Measurements from ENCODE around the gene MYO10. TPM values are rescaled to one million over a fixed set of nuclear protein-coding genes. Genes with fewer than 3 reads are reported as not detected.

MYO10 gene
- total and polyA plus RNA-seq, 2 experiments from 2014 or later: 33.7 to 52.4 TPM

DNA sequence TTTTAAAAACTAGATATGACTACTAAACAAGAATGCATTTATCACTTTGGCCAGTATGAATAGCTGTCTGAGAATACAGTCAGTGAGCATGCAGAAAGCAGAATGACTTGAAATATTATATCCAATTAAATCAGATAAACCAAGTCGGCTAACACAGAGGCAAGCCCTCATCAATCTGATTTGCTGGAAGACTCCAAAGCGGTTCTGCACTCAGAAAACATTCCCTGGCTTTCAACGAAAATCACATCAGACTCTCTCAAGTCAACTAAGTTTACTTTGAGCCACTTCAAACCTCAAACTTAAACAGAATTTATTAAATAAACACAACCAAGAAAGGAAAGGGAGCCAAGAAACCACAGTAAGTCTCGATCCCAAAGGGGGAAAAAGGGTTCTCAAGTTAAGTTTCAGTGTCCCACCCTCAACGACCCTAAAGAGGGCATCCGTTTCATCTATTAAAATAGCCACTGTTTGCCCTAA is 1.4 kb downstream of the MYO10 start:
- Histone ChIP-seq H3K27me3 (peaks cover 7% of the 10 kb centered on the region), H3K4me1 (ENCODE audit: insufficient read depth) (peaks cover 17% of the 10 kb centered on the region), H3K4me2 (peak overlapping the region; percentile 72), H3K4me3 (peak overlapping the region; percentile 92), H3K36me3 (replicated peaks; ENCODE audit: insufficient read depth, low read depth) (no peaks in the 10 kb centered on the region), H3K9me2 (replicated peaks; ENCODE audit: insufficient read depth) (no peaks in the 10 kb centered on the region), H3K79me2 (peaks cover 57% of the 10 kb centered on the region), H3K9me3 (ENCODE audit: low read depth) (no peaks in the 10 kb centered on the region), H3K27ac (peak overlapping the region; percentile 94), H4K20me1 (ENCODE audit: insufficient read depth, poor library complexity, severe bottlenecking) (peaks cover 35% of the 10 kb centered on the region), H2AFZ (no peak overlapping the region)
- no peak for TF ChIP-seq EZH2 (IDR thresholded peaks at IDR 0.05; ENCODE audit: borderline replicate concordance)
- no peak for TF ChIP-seq EZH2phosphoT487 (IDR thresholded peaks at IDR 0.05; ENCODE audit: low read depth, severe bottlenecking, unreplicated experiment)
- TF ChIP-seq, protein P1, sequence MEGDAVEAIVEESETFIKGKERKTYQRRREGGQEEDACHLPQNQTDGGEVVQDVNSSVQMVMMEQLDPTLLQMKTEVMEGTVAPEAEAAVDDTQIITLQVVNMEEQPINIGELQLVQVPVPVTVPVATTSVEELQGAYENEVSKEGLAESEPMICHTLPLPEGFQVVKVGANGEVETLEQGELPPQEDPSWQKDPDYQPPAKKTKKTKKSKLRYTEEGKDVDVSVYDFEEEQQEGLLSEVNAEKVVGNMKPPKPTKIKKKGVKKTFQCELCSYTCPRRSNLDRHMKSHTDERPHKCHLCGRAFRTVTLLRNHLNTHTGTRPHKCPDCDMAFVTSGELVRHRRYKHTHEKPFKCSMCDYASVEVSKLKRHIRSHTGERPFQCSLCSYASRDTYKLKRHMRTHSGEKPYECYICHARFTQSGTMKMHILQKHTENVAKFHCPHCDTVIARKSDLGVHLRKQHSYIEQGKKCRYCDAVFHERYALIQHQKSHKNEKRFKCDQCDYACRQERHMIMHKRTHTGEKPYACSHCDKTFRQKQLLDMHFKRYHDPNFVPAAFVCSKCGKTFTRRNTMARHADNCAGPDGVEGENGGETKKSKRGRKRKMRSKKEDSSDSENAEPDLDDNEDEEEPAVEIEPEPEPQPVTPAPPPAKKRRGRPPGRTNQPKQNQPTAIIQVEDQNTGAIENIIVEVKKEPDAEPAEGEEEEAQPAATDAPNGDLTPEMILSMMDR (IDR thresholded peaks at IDR 0.05; ENCODE audit: poor library complexity): no peak
- no peak for DNase-seq (ENCODE audit: low spot score)
- WGBS (ENCODE audit: low lambda C conversion rate, missing lambda C conversion rate): 3% methylated on average over 6 of the region's 6 CpGs

DNA sequence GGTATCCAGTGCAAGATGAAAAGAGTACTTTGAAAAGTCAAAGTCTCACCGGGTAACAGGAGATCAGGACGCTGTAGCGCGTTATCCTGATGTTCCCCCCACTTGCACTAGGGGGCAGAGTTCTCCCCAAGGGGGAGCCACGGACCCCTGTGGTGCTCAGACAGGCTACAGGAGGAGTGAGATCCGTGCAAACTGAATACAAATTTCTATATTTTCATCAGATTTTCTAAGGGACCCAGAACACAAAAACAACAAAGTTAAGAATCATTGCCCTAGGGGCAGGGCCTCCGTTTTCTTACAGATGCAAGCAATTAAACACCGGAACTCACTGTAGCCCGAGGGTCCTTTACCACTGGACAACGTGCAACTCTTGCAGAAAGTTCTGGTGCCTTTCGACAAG is 2.0 kb downstream of the MYO10 start:
- Histone ChIP-seq H3K27me3 (peaks cover 7% of the 10 kb centered on the region), H3K36me3 (replicated peaks; ENCODE audit: insufficient read depth, low read depth) (no peaks in the 10 kb centered on the region), H3K9me2 (replicated peaks; ENCODE audit: insufficient read depth) (no peaks in the 10 kb centered on the region), H3K4me1 (ENCODE audit: insufficient read depth) (peaks cover 17% of the 10 kb centered on the region), H3K9me3 (ENCODE audit: low read depth) (no peaks in the 10 kb centered on the region), H2AFZ (no peak overlapping the region), H3K4me2 (peak overlapping the region; percentile 72), H3K27ac (peak overlapping the region; percentile 94), H4K20me1 (ENCODE audit: insufficient read depth, poor library complexity, severe bottlenecking) (peaks cover 39% of the 10 kb centered on the region), H3K4me3 (peak overlapping the region; percentile 92), H3K79me2 (peaks cover 63% of the 10 kb centered on the region)
- no peak for TF ChIP-seq EZH2 (IDR thresholded peaks at IDR 0.05; ENCODE audit: borderline replicate concordance)
- TF ChIP-seq, protein P1 (IDR thresholded peaks at IDR 0.05; ENCODE audit: poor library complexity): peak; percentile 84
- DNase-seq (ENCODE audit: low spot score): peak; percentile 87
- 3% methylated on average over 11 of the region's 11 CpGs for WGBS (ENCODE audit: low lambda C conversion rate, missing lambda C conversion rate)

DNA sequence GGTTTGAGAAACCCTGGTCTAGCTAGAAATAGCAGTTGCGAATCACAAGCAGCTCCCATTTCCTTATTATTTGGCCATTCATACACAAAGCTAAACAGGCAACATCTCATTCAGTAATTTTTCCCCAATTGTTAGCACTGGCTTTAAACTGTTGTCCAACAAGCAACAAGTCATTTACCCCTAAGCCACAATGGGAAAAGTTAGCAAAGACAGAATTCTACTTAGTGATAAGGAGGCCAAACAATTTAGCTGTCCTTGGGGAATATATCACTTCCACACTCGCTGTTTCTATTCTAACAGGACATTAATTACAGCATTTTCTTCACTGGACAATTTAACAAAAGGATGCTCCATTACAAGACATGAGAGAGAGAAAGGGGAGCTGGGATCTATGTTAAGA is 2.8 kb downstream of the MYO10 start:
- peaks cover 39% of the 10 kb centered on the region for H4K20me1 ChIP-seq (ENCODE audit: insufficient read depth, poor library complexity, severe bottlenecking)
- 66% methylated on average over 2 of the region's 2 CpGs for WGBS (ENCODE audit: low lambda C conversion rate, missing lambda C conversion rate)
- H3K9me3 ChIP-seq (ENCODE audit: low read depth): no peaks in the 10 kb centered on the region
- TF ChIP-seq EZH2phosphoT487 (IDR thresholded peaks at IDR 0.05; ENCODE audit: low read depth, severe bottlenecking, unreplicated experiment) (no peak), EZH2 (IDR thresholded peaks at IDR 0.05; ENCODE audit: borderline replicate concordance) (no peak)
- TF ChIP-seq, protein P1 (IDR thresholded peaks at IDR 0.05; ENCODE audit: poor library complexity): no peak
- H3K36me3 ChIP-seq (replicated peaks; ENCODE audit: insufficient read depth, low read depth): no peaks in the 10 kb centered on the region
- H3K4me2 ChIP-seq: peak overlapping the region; percentile 72
- H3K27me3 ChIP-seq: peaks cover 3% of the 10 kb centered on the region
- no peak overlapping the region for H2AFZ ChIP-seq
- H3K27ac ChIP-seq: no peak overlapping the region
- DNase-seq (ENCODE audit: low spot score): no peak
- no peaks in the 10 kb centered on the region for H3K9me2 ChIP-seq (replicated peaks; ENCODE audit: insufficient read depth)
- peaks cover 66% of the 10 kb centered on the region for H3K79me2 ChIP-seq
- H3K4me3 ChIP-seq: peak overlapping the region; percentile 3
- H3K4me1 ChIP-seq (ENCODE audit: insufficient read depth): peaks cover 17% of the 10 kb centered on the region

DNA sequence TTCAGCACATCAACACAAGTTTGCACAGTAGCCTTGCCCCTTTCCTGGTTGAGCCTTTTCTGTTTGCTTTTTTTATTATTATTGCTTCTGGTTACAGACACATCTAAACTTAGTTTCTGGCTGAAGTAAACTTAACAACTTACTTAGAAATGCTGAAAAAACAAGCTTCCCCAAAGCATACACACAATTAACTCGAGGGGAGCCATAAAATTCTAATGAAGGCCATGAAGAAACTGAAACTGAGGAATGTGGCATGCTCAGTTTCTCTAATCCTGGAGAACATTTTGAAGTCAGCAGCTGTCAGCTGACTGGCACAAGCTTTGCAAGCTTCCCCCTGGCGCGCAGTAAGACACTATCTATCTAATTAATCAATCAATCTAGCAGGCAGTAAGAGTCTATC is 3.7 kb downstream of the MYO10 start:
- WGBS (ENCODE audit: low lambda C conversion rate, missing lambda C conversion rate): 46% methylated on average over 3 of the region's 3 CpGs
- TF ChIP-seq EZH2 (IDR thresholded peaks at IDR 0.05; ENCODE audit: borderline replicate concordance) (no peak), EZH2phosphoT487 (IDR thresholded peaks at IDR 0.05; ENCODE audit: low read depth, severe bottlenecking, unreplicated experiment) (no peak)
- TF ChIP-seq, protein P1 (IDR thresholded peaks at IDR 0.05; ENCODE audit: poor library complexity): no peak
- Histone ChIP-seq H3K79me2 (peaks cover 75% of the 10 kb centered on the region), H3K27ac (no peak overlapping the region), H3K4me1 (ENCODE audit: insufficient read depth) (peaks cover 17% of the 10 kb centered on the region), H3K4me2 (peak overlapping the region; percentile 72), H4K20me1 (ENCODE audit: insufficient read depth, poor library complexity, severe bottlenecking) (peaks cover 42% of the 10 kb centered on the region), H2AFZ (no peak overlapping the region), H3K9me2 (replicated peaks; ENCODE audit: insufficient read depth) (no peaks in the 10 kb centered on the region), H3K36me3 (replicated peaks; ENCODE audit: insufficient read depth, low read depth) (no peaks in the 10 kb centered on the region), H3K27me3 (no peaks in the 10 kb centered on the region), H3K9me3 (ENCODE audit: low read depth) (no peaks in the 10 kb centered on the region), H3K4me3 (no peak overlapping the region)
- DNase-seq (ENCODE audit: low spot score): no peak
